GM12878 (cell line): ENCODE measurements around the gene RAB15. TPM values are rescaled to one million over a fixed set of nuclear protein-coding genes. Genes with fewer than 3 reads are reported as not detected.

ENCODE experiments used
- ATAC-seq: fragments of 200-7000 bp; cut with Tn5 transposase; 3 replicates; pipeline ENCODE4 v1.9.1; 2020; ENCODE audit warnings: mild to moderate bottlenecking, moderate library complexity
- BruUV-seq: library from RNA; stranded (reverse); fragments of 400-500 nt; replicated peaks from 2 replicates; lab custom pipeline; 2021; lab: Mats Ljungman, UMichigan
- CTCF ChIA-PET: fragments of 300-600 bp; sonication (Branson Sonifier 250); formaldehyde crosslinking; extraction: SDS; loops from one replicate; lab custom pipeline; 2021; ENCODE audit warnings: inconsistent platforms; lab: Yijun Ruan, JAX
- POLR2A ChIA-PET: fragments of 350-600 bp; formaldehyde crosslinking; extraction: SDS; loops from one replicate; lab custom pipeline; 2021; ENCODE audit warnings: inconsistent platforms; lab: Charles Lee
- RAD21 ChIA-PET: fragments of 300-600 bp; sonication (Branson Sonifier 250); formaldehyde crosslinking; loops from one replicate; lab custom pipeline; 2023; ENCODE audit warnings: antibody characterized with exemption; ENCODE audit not compliant: unreplicated experiment; lab: Charles Lee
- SMC1A ChIA-PET: fragments of 300-600 bp; sonication (Branson Sonifier 250); formaldehyde crosslinking; loops from one replicate; lab custom pipeline; 2023; ENCODE audit not compliant: unreplicated experiment, uncharacterized antibody; lab: Charles Lee
- DNase-seq: peaks from one replicate; pipeline ENCODE4 v3.0.0-alpha.2; 2011; ENCODE audit warnings: low read depth, low spot score
- FAIRE-seq: peaks from 3 replicates; lab custom pipeline; 2011; peaks lifted over from hg19 to GRCh38; lab: Jason Lieb, UNC
- H2AFZ ChIP-seq: 2 replicates; pipeline ENCODE4 v1.6.0; 2011; ENCODE audit warnings: low read depth, low read length, control low read depth; ENCODE audit not compliant: control insufficient read depth
- H3K27ac ChIP-seq: 2 replicates; pipeline ENCODE4 v1.5.1; 2011; ENCODE audit warnings: control low read depth; ENCODE audit not compliant: control insufficient read depth, insufficient read depth
- H3K27me3 ChIP-seq, 2 experiments: replicated peaks in 1 of 2; 2 replicates each; pipeline versions ENCODE4 v1.6.0 to v1.6.1; 2011; ENCODE audit warnings: low read length in 1 of 2; ENCODE audit not compliant: control insufficient read depth in 2 of 2, insufficient read depth in 2 of 2
- H3K36me3 ChIP-seq, 2 experiments: 2 replicates each; pipeline ENCODE4 v1.5.1; 2011; ENCODE audit warnings: low read length in 1 of 2; ENCODE audit not compliant: control insufficient read depth in 2 of 2, insufficient read depth in 2 of 2
- H3K4me1 ChIP-seq: 2 replicates; pipeline ENCODE4 v1.6.1; 2011; ENCODE audit warnings: mild to moderate bottlenecking, low read length, moderate library complexity, mixed read lengths; ENCODE audit not compliant: control insufficient read depth, insufficient read depth
- H3K4me2 ChIP-seq: 2 replicates; pipeline ENCODE4 v1.6.0; 2011; ENCODE audit warnings: control low read depth; ENCODE audit not compliant: control insufficient read depth, insufficient read depth
- H3K4me3 ChIP-seq: fragments of 200-600 bp; sonication (generic); 2 replicates; pipeline ENCODE4 v1.5.1; 2016
- H3K79me2 ChIP-seq: 2 replicates; pipeline ENCODE4 v1.6.0; 2011; ENCODE audit warnings: low read length; ENCODE audit not compliant: control insufficient read depth, insufficient read depth
- H3K9ac ChIP-seq: 2 replicates; pipeline ENCODE4 v1.8.0; 2011; ENCODE audit warnings: low read length, control low read depth, mixed read lengths; ENCODE audit not compliant: control insufficient read depth, insufficient read depth
- H3K9me3 ChIP-seq: replicated peaks from 3 replicates; pipeline ENCODE4 v1.5.1; 2011; ENCODE audit warnings: mild to moderate bottlenecking, low read length; ENCODE audit not compliant: control insufficient read depth, insufficient read depth
- H4K20me1 ChIP-seq: 2 replicates; pipeline ENCODE4 v1.6.0; 2011; ENCODE audit not compliant: control insufficient read depth, insufficient read depth
- BACH1 ChIP-seq: fragments of 450-650 bp; IDR thresholded peaks from 2 replicates; pipeline ENCODE4 v1.6.1; 2017; ENCODE audit warnings: mild to moderate bottlenecking, borderline replicate concordance
- BCLAF1 ChIP-seq: fragments of 450-650 bp; IDR thresholded peaks from 2 replicates; pipeline ENCODE4 v1.6.1; 2017; ENCODE audit warnings: antibody characterized with exemption, mild to moderate bottlenecking, moderate library complexity
- BRCA1 ChIP-seq: IDR thresholded peaks from 2 replicates; pipeline ENCODE4 v1.6.1; 2011; ENCODE audit warnings: low read depth, low read length, improper control_type of control experiment
- CBX5 ChIP-seq: sonication (generic); IDR thresholded peaks from 2 replicates; pipeline ENCODE4 v1.6.1; 2016; ENCODE audit warnings: low read depth, moderate library complexity, mild to moderate bottlenecking, inconsistent platforms
- FOS ChIP-seq: IDR thresholded peaks from 3 replicates; pipeline ENCODE4 v1.6.1; 2011; ENCODE audit warnings: borderline replicate concordance; ENCODE audit not compliant: insufficient read length; ENCODE audit errors: extremely low read depth
- GABPA ChIP-seq: IDR thresholded peaks from 2 replicates; pipeline ENCODE4 v1.6.1; 2014; ENCODE audit warnings: antibody characterized with exemption, low read depth, mild to moderate bottlenecking, inconsistent platforms
- HCFC1 ChIP-seq: fragments of 150-350 bp; IDR thresholded peaks from 2 replicates; pipeline ENCODE4 v1.6.1; 2014; ENCODE audit warnings: low read length
- IKZF2 ChIP-seq, 2 experiments: fragments of 450-650 bp; IDR thresholded peaks; 2 replicates each; pipeline ENCODE4 v1.6.1; 2017; ENCODE audit warnings: mild to moderate bottlenecking in 2 of 2, moderate library complexity in 2 of 2
- KLF5 ChIP-seq: fragments of 450-650 bp; IDR thresholded peaks from 2 replicates; pipeline ENCODE4 v1.6.1; 2014; ENCODE audit warnings: mild to moderate bottlenecking; ENCODE audit not compliant: partially characterized antibody
- MTA2 ChIP-seq: fragments of 450-650 bp; IDR thresholded peaks from 2 replicates; pipeline ENCODE4 v1.6.1; 2016; ENCODE audit warnings: low read depth, mild to moderate bottlenecking, moderate library complexity
- MTA3 ChIP-seq: IDR thresholded peaks from 2 replicates; pipeline ENCODE4 v1.6.1; 2012; ENCODE audit warnings: low read length, inconsistent platforms, borderline replicate concordance
- NRF1 ChIP-seq: conservative IDR thresholded peaks from 2 replicates; pipeline ENCODE4 v1.6.1; 2011; ENCODE audit warnings: mild to moderate bottlenecking, low read depth, low read length, improper control_type of control experiment
- POU2F2 ChIP-seq: IDR thresholded peaks from 3 replicates; pipeline ENCODE4 v1.6.1; 2011; ENCODE audit warnings: low read depth, mild to moderate bottlenecking, low read length, borderline replicate concordance
- RB1 ChIP-seq: fragments of 450-650 bp; formaldehyde crosslinking; IDR thresholded peaks from 2 replicates; pipeline ENCODE4 v1.6.1; 2017; ENCODE audit warnings: mild to moderate bottlenecking, borderline replicate concordance
- RFX5 ChIP-seq: IDR thresholded peaks from 2 replicates; pipeline ENCODE4 v1.6.1; 2011; ENCODE audit warnings: low read depth, low read length, improper control_type of control experiment
- SMAD1 ChIP-seq: fragments of 450-650 bp; IDR thresholded peaks from 2 replicates; pipeline ENCODE4 v1.6.1; 2018; ENCODE audit warnings: mild to moderate bottlenecking, low read depth; ENCODE audit not compliant: partially characterized antibody
- SP1 ChIP-seq: IDR thresholded peaks from one replicate; pipeline ENCODE4 v1.6.1; 2011; ENCODE audit warnings: low read depth, low read length
- SPI1 ChIP-seq: IDR thresholded peaks from 2 replicates; pipeline ENCODE4 v1.6.1; 2011; ENCODE audit warnings: low read depth, mild to moderate bottlenecking, low read length, moderate library complexity, borderline replicate concordance; ENCODE audit not compliant: insufficient read depth
- ZNF622 ChIP-seq: fragments of 450-650 bp; IDR thresholded peaks from 2 replicates; pipeline ENCODE4 v1.6.1; 2017; ENCODE audit warnings: mild to moderate bottlenecking, inconsistent platforms
- WGBS: methylation state at CpG from one replicate; pipeline ENCODE4 v1.1.6; 2016; ENCODE audit warnings: low lambda C conversion rate; ENCODE audit not compliant: insufficient replicate concordance, insufficient coverage; ENCODE audit errors: missing lambda C conversion rate; 5-methylcytosine and 5-hydroxymethylcytosine counted together
- in situ Hi-C: fragments of 300-500 bp; cut with MboI; formaldehyde crosslinking; loops from 9 replicates; pipeline ENCODE4 v1.14.3; 2018; ENCODE audit warnings: mixed read lengths
- intact Hi-C: fragments of 100-400 bp; cut with micrococcal nuclease; formaldehyde crosslinking; loops from one replicate; pipeline ENCODE4 v1.14.2; 2022; ENCODE audit not compliant: unreplicated experiment
- polyA plus RNA-seq, 11 experiments: library from polyadenylated mRNA; depleted of rRNA in 4 of 11; unstranded in 6 of 11; stranded (reverse) in 5 of 11; fragments of >200 nt; fragmentation: Nextera tagmentation in 4 of 11; fragmentation: Illumina TruSeq in 1 of 11; extraction: Ambion mirVana in 4 of 11; extraction: Trizol in 1 of 11; gene quantifications; 1 replicate in 1 of 11; 2 replicates in 10 of 11; pipeline versions ENCODE4 v1.2.1 to v1.2.3, GENCODE V29; 2011 to 2016; ENCODE audit warnings: inconsistent platforms in 2 of 11, missing spikeins in 2 of 11, low read depth in 1 of 11
- total RNA-seq, 4 experiments: library from RNA; depleted of rRNA in 3 of 4; stranded (reverse); fragments of >200 nt in 3 of 4; fragmentation: Illumina TruSeq in 1 of 4; extraction: Trizol in 1 of 4; gene quantifications; 2 replicates each; pipeline versions ENCODE4 v1.2.1 to v1.2.3, GENCODE V29; 2013 to 2021
- TF ChIP-seq, protein P1 (sequence below): fragments of 450-650 bp; IDR thresholded peaks from 2 replicates; pipeline ENCODE4 v1.6.1; 2014; ENCODE audit warnings: mild to moderate bottlenecking

RAB15 gene
- total and polyA plus RNA-seq, 10 of the 15 experiments (the other 5 are each of a cell fraction or from before 2014, with no cell fraction given), result 0.32 to 3.9 (median 2.1) TPM

DNA sequence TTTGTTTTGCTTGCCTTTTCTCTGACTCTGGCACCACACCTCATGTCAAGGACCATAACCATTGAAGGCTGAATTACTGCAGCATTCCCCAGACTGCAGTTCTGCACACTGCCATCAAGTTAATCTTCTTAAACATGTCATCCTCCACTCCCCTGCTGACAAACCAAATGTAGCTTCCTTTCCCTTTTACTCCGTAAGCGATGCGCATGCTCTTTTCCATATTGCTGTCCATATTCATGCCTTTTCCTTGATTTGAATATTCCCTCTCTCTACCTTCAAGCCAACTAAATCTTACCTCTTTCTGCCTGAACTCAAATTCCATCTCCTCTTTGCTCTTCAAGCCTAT lies 43.1 kb downstream of the RAB15 start (continued):
- no peak for TF ChIP-seq SPI1

DNA sequence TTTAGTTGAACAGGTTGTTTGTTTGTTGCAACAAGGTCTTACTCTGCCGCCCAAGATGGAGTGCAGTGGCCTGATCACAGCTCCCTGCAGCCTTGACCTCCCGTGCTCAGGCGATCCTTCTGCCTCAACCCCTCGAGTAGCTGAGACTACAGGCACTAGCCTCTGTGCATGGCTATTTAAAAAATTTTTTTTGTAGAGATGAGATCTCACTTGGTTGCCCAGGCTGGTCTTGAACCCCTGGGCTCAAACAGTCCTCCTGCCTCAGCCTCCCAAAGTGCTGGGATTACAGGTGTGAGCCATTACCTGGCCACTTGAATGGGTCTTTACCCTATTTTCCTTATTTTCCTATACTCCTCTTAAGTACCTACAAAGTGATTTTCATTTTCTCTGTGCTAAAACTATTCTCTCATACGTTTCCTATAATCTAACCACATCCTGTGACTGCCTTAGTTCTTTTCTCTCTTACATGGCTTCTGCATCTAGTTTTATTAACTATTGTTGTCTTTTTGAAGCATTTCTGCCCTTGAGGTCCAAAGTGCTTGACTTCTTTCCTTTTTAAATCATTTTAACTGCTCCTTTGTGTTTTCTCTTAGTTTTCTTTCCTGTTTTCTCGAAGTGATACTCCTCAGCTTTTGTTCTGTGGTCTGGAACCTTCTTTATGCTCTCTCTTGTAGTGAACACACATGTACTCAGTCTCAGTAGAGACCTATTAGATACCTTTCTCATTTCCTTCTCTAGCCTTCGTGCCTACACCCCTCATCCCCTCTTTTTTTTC lies 43.7 kb downstream of the RAB15 start:
- SMC1A ChIA-PET, result interaction anchor here (0.8 to 4.8 kb wide), 4 partner anchors 8 to 95 kb away, joined by 3 to 25 read pairs (median 8); partner anchors contain the start of gene CHURC1
- Histone ChIP-seq H4K20me1 (no peaks in the 10 kb centered on the region), H3K4me3 (no peak overlapping the region), H3K79me2 (no peaks in the 10 kb centered on the region; the same call in 1 of the 2 replicates), H3K4me2 (peak overlapping the region; percentile 40), H3K4me1 (peaks cover 17% of the 10 kb centered on the region), H2AFZ (no peak overlapping the region), H3K9me3 (no peaks in the 10 kb centered on the region), H3K27me3 (no peaks in the 10 kb centered on the region), H3K9ac (no peak overlapping the region), H3K36me3 (peaks cover 2 to 27% of the 10 kb centered on the region in 2 experiments; a peak in 3 of 4 replicates), H3K27ac (peak overlapping the region; percentile 57)
- in situ Hi-C loops, result no loop called here
- BruUV-seq, result no TSS peak
- peak; percentile 46 for DNase-seq
- FAIRE-seq, result peak; percentile 41
- WGBS, result 43% methylated on average over 7 of the region's 7 CpGs
- intact Hi-C loops, result no loop called here
- CTCF ChIA-PET, result interaction anchor here (1.1 to 2.4 kb wide), 4 partner anchors 8 to 91 kb away, joined by 4 to 9 read pairs (median 6); partner anchors contain the start of gene CHURC1
- POLR2A ChIA-PET, result interaction anchor here (1.2 to 2.3 kb wide), 2 partner anchors 8 to 24 kb away, joined by 3 to 5 read pairs; no protein-coding TSS in a partner anchor
- ATAC-seq, result peak; percentile 89
- RAD21 ChIA-PET, result interaction anchor here (0.8 to 1.2 kb wide), 4 partner anchors 14 to 75 kb away, joined by 3 to 5 read pairs (median 3); no protein-coding TSS in a partner anchor
- TF ChIP-seq SMAD1 (no peak), KLF5 (no peak), MTA2 (peak; percentile 46; the same call in 1 of the 2 replicates), POU2F2 (no peak), HCFC1 (no peak), RB1 (no peak), GABPA (no peak), MTA3 (no peak), SP1 (no peak), BCLAF1 (no peak), FOS (no peak), CBX5 (no peak), ZNF622 (no peak), NRF1 (no peak), BRCA1 (no peak), IKZF2 (IDR thresholded peaks at IDR 0.05) (peak in 1 of 2 experiments; percentile 69; a peak in 1 of 4 replicates), RFX5 (no peak), BACH1 (no peak)
- TF ChIP-seq, protein P1, sequence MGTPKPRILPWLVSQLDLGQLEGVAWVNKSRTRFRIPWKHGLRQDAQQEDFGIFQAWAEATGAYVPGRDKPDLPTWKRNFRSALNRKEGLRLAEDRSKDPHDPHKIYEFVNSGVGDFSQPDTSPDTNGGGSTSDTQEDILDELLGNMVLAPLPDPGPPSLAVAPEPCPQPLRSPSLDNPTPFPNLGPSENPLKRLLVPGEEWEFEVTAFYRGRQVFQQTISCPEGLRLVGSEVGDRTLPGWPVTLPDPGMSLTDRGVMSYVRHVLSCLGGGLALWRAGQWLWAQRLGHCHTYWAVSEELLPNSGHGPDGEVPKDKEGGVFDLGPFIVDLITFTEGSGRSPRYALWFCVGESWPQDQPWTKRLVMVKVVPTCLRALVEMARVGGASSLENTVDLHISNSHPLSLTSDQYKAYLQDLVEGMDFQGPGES, result no peak
